C4-2B (cell line): ENCODE measurements around the gene COG7.

Experiments
- ZFX ChIP-seq: fragments of 450-650 bp; IDR thresholded peaks from 2 replicates; pipeline ENCODE4 v1.6.1; 2017
- TF ChIP-seq, protein P1 (sequence below): fragments of 450-650 bp; conservative IDR thresholded peaks from 2 replicates; pipeline ENCODE4 v1.5.1; 2017; ENCODE audit warnings: mild to moderate bottlenecking

DNA sequence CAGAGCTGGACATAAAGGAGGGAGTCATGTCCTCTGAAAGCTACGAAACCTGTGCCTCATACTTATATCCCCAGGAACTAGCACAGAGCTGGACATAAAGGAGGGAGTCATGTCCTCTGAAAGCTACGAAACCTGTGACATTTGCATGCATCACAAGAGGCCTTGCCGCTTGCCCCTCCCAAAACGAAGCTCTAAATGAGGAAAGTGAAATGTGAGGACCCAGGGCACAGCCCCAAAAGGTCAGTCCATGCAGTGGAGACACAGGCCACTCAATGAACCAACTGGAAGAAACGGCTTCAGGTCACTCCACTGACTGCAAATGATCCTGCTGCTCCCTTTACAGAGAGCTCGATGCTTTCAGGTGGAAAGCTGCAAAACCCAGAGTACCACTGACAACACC, 38.3 kb downstream of the COG7 start:
- TF ChIP-seq, protein P1, sequence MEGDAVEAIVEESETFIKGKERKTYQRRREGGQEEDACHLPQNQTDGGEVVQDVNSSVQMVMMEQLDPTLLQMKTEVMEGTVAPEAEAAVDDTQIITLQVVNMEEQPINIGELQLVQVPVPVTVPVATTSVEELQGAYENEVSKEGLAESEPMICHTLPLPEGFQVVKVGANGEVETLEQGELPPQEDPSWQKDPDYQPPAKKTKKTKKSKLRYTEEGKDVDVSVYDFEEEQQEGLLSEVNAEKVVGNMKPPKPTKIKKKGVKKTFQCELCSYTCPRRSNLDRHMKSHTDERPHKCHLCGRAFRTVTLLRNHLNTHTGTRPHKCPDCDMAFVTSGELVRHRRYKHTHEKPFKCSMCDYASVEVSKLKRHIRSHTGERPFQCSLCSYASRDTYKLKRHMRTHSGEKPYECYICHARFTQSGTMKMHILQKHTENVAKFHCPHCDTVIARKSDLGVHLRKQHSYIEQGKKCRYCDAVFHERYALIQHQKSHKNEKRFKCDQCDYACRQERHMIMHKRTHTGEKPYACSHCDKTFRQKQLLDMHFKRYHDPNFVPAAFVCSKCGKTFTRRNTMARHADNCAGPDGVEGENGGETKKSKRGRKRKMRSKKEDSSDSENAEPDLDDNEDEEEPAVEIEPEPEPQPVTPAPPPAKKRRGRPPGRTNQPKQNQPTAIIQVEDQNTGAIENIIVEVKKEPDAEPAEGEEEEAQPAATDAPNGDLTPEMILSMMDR = no peak
- TF ChIP-seq ZFX = no peak
